ENCODE measurements around the gene TMEM271.

TMEM271 gene

DNA sequence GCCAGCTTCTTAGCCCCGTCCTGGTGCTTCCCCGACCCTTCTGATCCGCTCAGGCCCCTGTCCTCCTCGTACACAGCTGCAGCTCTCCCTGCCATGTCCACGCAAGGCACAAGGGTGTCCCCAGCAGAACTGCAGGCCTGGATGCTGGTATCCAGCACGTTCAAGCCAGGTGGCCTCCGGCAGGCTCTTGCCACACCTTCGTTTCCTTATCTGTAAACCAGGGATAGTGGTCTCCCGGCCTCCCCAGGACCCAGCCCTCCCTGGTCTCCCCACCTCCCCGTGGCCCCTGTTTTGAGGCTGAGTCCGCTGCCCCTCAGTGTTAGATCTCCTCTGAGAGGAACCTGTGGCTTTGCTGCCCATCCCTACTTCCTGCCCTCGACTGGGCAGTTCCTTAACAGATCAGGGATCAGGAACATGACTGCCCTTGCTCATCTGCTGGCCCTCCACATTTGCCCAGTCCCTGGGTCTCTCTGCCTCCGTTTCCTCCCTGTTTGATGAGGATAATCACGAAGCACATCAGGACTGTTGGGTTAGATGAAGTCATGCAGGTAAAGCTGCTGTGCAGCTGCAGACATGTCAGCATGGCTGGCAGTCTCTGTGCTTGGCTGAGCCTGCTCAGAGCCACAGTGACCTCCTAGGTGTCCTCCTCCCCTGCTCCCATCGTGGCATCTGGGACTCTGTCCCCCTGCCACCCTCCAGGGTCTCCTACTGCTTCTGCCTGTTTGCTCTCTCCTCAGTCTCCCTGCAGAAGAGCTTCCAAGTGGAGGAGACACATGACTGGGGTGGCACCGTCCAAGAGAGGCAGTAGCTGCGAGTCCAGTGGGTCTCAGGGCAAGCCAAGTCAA, 44.2 kb downstream of the TMEM271 start:
- no peak for DNase-seq

DNA sequence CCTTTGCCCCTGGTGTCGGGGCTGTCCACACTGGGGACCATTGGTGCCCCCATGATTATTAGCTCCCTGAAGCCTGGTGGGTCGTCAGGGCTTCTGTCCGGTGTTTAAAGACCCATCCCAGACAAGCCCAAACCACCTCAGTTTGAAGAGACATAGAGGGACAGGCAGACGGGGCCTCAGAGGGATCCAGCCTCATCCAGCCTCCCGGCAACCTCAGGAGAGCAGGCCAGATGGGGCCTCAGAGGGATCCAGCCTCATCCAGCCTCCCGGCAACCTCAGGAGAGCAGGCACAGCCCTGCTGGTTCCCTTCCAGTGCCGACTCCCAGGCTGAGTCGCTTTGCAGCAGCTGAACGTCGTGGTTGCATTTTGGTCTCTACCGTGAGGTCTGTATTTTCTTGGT, 45.0 kb downstream of the TMEM271 start:
- DNase-seq: no peak

DNA sequence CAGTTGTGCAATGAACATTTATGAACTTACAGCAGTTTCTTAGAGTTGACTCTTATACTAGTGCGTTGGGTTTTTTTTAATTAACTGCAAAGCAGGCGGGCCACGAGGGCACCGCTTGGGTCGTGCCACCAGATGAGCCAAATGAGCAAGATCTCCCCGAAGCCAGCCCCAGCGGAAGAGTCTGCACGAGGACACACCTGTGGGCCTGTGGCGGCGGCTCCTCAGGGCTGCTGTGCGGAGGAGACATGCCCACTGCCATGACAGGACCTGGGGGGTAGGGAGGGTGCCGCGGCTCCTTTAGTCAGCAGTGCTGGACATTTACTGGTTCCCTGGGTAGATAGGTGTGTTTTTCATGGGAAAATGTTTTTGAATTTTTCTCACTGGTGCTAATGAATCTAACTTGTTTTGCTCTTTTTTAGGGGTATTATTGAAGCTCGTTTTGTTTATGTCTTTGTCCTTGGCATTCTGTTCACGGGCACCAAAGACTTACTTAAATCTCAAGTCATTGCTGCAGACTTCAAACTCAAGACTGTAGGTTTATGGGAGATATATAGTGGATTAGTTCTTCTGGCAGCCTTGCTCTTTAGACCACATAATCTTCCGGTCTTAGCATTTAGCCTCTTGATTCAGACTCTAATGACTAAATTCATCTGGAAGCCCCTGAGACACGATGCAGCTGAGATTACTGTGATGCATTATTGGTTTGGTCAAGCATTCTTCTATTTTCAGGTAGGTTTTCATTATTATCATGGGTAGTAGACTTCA, 45.9 kb downstream of the TMEM271 start:
- no peak for DNase-seq

DNA sequence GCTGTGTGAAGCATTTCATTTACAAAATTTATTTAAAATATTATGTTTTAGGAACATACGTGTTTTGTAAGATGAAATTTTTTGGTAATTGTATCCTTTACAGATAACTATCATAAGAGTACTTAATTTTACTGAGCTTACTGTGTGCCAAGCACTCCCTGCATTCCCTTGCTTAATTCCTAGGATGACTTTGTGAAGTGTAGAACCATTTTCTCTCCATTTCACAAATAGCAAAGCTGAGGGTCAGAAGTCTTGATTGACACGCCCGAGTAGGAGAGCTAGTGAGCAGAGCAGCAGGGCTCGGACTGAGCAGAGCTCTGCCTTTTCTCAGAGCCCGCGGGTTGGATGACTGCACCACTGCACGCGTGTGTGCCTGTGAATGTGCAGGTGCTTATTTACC, 46.5 kb downstream of the TMEM271 start:
- DNase-seq: no peak

DNA sequence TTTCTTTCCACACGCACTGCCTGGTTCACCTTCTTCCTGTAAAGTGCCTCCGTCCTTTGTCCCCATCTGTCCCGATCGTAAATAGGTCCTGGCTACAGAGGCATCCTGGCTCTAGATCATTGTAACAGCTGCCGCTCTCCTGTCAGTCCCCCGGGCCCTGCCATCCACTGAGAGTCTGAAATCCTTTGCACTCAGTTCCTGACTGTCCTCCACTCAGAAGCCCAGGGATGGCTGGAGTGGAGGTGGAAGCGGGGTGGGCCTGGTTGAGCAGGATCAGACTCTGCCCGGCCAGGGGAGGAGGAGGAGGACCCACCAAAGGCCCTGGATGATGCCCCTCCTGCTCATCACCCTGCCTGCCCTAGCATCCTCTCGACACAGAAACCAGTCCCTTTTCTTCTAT, 47.3 kb downstream of the TMEM271 start:
- no peak for DNase-seq

- DNase-seq: no peak
Measured at GRCh38 chr4:528296-528695, 47.8 kb downstream of the TMEM271 start.

GRCh38 chr4:526971-527460, 49.1 kb downstream of the TMEM271 start:
- no peak for DNase-seq

DNA sequence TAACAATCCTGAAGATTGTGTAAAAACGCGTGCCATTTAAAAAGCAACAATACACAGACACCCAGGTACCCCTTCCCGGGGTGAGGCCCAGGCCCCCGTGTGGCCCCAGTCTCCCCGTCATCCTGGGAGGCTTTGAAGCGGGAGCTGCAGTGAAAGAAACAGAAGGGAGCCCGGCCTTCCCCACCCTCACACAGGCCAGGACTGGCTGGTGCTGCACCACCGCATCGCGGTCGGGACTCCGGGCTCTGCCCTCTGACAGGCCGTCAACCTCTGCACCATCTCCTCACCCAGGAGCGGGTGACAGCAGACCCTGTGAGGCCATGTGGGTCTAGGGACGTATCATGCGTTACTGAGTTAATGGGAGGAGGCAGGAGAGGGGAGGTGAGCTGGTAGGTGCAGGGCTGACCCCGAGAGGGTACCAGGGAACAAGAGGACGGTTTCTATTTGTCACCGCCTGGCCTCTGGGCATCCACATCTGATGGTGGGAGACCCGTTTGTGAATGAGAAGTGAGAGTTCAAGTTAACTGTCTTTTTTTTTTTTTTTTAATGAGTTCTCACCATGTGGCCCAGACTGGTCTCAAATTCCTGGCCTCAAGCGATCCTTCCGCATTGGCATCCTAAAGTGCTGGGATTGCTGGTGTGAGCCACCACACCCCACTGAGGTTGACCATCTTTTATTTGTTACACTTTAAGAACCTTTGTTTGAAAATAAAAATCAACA, 49.7 kb downstream of the TMEM271 start:
- DNase-seq: no peak

- DNase-seq: no peak
Measured at GRCh38 chr4:525660-526059, 50.4 kb downstream of the TMEM271 start.

DNA sequence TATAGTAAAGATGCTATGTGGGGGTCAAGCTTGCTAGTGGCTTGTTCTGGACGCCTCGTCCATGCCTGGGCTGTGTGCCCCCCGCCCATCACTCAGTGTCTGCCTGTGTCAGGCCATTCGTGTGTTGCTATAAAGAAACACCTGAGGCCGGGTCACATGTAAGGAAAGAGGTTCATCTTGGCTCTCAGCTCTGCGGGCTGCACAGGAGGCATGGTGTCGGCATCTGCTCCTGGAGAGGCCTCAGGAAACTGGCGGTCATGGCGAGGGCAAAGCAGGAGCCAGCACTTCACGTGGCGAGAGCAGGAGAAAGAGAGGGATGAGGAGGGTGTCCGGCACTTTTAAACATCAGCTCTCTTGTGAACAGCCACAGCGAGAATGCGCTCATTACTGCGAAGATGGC, 51.9 kb downstream of the TMEM271 start:
- no peak for DNase-seq

All from HCEC 1CT (cell line).